SK-N-SH treated with all-trans-retinoic acid at 6 μM for 48 hours (cell line): Measurements from ENCODE around the gene SLC6A18.

ENCODE experiments used
- BACH2 ChIP-seq: fragments of 250-450 bp; sonication (Bioruptor Pico); IDR thresholded peaks from 2 replicates; pipeline ENCODE4 v1.9.0; 2021; ENCODE audit warnings: mild to moderate bottlenecking, borderline replicate concordance
- CSDC2 ChIP-seq: fragments of 250-450 bp; sonication (Bioruptor Pico); IDR thresholded peaks from 2 replicates; pipeline ENCODE4 v1.5.0; 2020; ENCODE audit warnings: mild to moderate bottlenecking, moderate library complexity
- ESRRG ChIP-seq: fragments of 250-450 bp; sonication (Bioruptor Pico); IDR thresholded peaks from 2 replicates; pipeline ENCODE4 v1.6.1; 2021; ENCODE audit warnings: mild to moderate bottlenecking
- GLIS3 ChIP-seq: fragments of 250-450 bp; sonication (Bioruptor Pico); IDR thresholded peaks from 2 replicates; pipeline ENCODE4 v1.5.0; 2020; ENCODE audit warnings: mild to moderate bottlenecking, moderate library complexity
- ISL1 ChIP-seq: fragments of 250-450 bp; sonication (Bioruptor Pico); IDR thresholded peaks from 2 replicates; pipeline ENCODE4 v2.1.2; 2022; ENCODE audit warnings: mild to moderate bottlenecking, moderate library complexity
- OSR1 ChIP-seq: fragments of 250-450 bp; sonication (Bioruptor Pico); IDR thresholded peaks from 2 replicates; pipeline ENCODE4 v1.8.0; 2022; ENCODE audit warnings: moderate library complexity, mild to moderate bottlenecking, inconsistent platforms
- PATZ1 ChIP-seq: fragments of 250-450 bp; sonication (Bioruptor Pico); IDR thresholded peaks from 2 replicates; pipeline ENCODE4 v1.8.0; 2020; ENCODE audit warnings: mild to moderate bottlenecking, moderate library complexity, borderline replicate concordance
- PPARA ChIP-seq: fragments of 250-450 bp; sonication (Bioruptor Pico); IDR thresholded peaks from 2 replicates; pipeline ENCODE4 v1.5.0; 2020; ENCODE audit warnings: mild to moderate bottlenecking, borderline replicate concordance
- RARB ChIP-seq: fragments of 250-450 bp; sonication (Bioruptor Pico); IDR thresholded peaks from 2 replicates; pipeline ENCODE4 v1.8.0; 2021; ENCODE audit warnings: mild to moderate bottlenecking, moderate library complexity
- TOX ChIP-seq: fragments of 250-450 bp; sonication (Bioruptor Pico); IDR thresholded peaks from 2 replicates; pipeline ENCODE4 v1.8.0; 2021; ENCODE audit warnings: mild to moderate bottlenecking, moderate library complexity, borderline replicate concordance
- TSHZ2 ChIP-seq: fragments of 250-450 bp; sonication (Bioruptor Pico); IDR thresholded peaks from 2 replicates; pipeline ENCODE4 v1.5.0; 2020; ENCODE audit warnings: mild to moderate bottlenecking, moderate library complexity
- ZFP3 ChIP-seq: fragments of 250-450 bp; sonication (Bioruptor Pico); IDR thresholded peaks from 2 replicates; pipeline ENCODE4 v1.5.0; 2020; ENCODE audit warnings: mild to moderate bottlenecking, moderate library complexity
- ZFP30 ChIP-seq: fragments of 450-650 bp; formaldehyde crosslinking; IDR thresholded peaks from 2 replicates; pipeline ENCODE4 v1.5.0; 2022; ENCODE audit warnings: mild to moderate bottlenecking, moderate library complexity

- TF ChIP-seq TSHZ2 (CRISPR knock-in tag) (no peak), PATZ1 (CRISPR knock-in tag) (no peak), ESRRG (CRISPR knock-in tag) (no peak), PPARA (CRISPR knock-in tag) (no peak), OSR1 (CRISPR knock-in tag) (no peak), GLIS3 (CRISPR knock-in tag) (no peak), CSDC2 (no peak), ISL1 (no peak), RARB (CRISPR knock-in tag) (no peak), TOX (CRISPR knock-in tag) (no peak), BACH2 (no peak), ZFP3 (CRISPR knock-in tag) (no peak), ZFP30 (CRISPR knock-in tag) (no peak)
Observed at GRCh38 chr5:1240496-1241260, 15.5 kb downstream of the SLC6A18 start.
